ENCODE measurements around the gene GSE1. TPM values are rescaled to one million over a fixed set of nuclear protein-coding genes. Genes with fewer than 3 reads are reported as not detected.
A peak's percentile ranks its signal among the peaks of the same experiment; 100 is the strongest.

Gene GSE1
- total RNA-seq, 2 donors from 2014 or later = 94.7 to 110 TPM

GRCh38 chr16:85612191-85612800 lies 826 bp upstream of the GSE1 start:
- peak; percentile 31 for ATAC-seq
- intact Hi-C loops (cut with DNase I, micrococcal nuclease) = no loop called here
- DNase-seq = peak; percentile 81 to 89

- intact Hi-C loops (cut with DNase I, micrococcal nuclease) = no loop called here
- DNase-seq (peak in 1 of 2 donors; percentile 76), ATAC-seq (peak; percentile 18)
Measured at GRCh38 chr16:85613604-85614337, 649 bp downstream of the GSE1 start.

GRCh38 chr16:85614338-85615013 lies 1.4 kb downstream of the GSE1 start:
- DNase-seq = no peak
- intact Hi-C loops (cut with DNase I, micrococcal nuclease) = no loop called here
- no peak for ATAC-seq

- peak; percentile 46 for ATAC-seq
- peak; percentile 84 to 90 for DNase-seq
- intact Hi-C loops (cut with DNase I, micrococcal nuclease) = no loop called here
Measured at GRCh38 chr16:85615014-85615851, 2.1 kb downstream of the GSE1 start.

- intact Hi-C loops (cut with DNase I, micrococcal nuclease) = no loop called here
- ATAC-seq (no peak), DNase-seq (peak; percentile 83 to 86)
Measured at GRCh38 chr16:85615852-85616606, 2.9 kb downstream of the GSE1 start.

- ATAC-seq (no peak), DNase-seq (peak in 1 of 2 donors; percentile 55)
- intact Hi-C loops (cut with DNase I, micrococcal nuclease) = no loop called here
Measured at GRCh38 chr16:85616607-85617321, 3.6 kb downstream of the GSE1 start.

DNA sequence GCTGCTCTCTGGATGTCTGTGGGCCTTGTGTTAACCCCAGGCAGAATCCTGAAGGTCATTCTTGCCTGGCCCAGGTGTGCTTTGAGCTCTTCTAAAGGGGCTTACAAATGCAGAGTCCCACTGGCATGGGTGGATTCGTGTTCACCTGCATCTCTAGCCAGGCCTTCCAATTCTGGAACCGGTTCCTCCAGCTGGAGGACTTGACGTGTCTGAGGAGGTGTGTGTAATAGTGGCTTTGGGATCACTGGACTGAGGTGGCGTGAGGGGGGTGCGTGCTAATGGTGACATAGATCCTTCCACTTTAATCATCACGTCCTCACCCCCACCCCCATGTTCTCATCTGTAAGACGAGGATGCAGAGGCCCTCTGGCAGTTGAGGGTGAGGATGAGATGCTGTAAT lies 4.8 kb downstream of the GSE1 start:
- DNase-seq (no peak), ATAC-seq (no peak)
- intact Hi-C loops (cut with DNase I, micrococcal nuclease) = no loop called here

DNA sequence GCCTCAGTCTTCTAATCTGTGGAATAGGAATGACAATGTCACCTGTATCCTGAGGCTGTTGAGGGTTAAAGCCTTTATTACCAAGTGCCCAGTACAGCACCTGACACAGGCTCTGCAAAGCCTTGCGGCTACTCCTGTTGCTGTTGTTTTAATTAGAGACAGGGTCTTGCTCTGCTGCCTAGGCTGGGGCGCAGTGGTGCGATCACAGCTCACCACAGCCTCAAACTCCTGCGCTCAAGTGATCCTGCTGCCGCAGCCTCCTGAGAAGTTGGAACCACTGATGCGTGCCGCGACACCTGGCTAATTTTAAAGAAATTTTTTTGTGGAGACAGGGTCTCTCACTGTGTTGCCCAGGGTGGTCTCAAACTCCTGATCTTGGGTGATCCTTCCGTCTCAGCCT lies 5.4 kb downstream of the GSE1 start:
- no peak for DNase-seq
- intact Hi-C loops (cut with DNase I, micrococcal nuclease) = no loop called here
- no peak for ATAC-seq

- intact Hi-C loops (cut with DNase I, micrococcal nuclease) = no loop called here
- ATAC-seq = no peak
- DNase-seq = no peak
Measured at GRCh38 chr16:85619101-85619891, 6.2 kb downstream of the GSE1 start.

GRCh38 chr16:85620374-85620773 lies 7.3 kb downstream of the GSE1 start:
- no peak for ATAC-seq
- intact Hi-C loops (cut with DNase I, micrococcal nuclease) = no loop called here
- DNase-seq = no peak

DNA sequence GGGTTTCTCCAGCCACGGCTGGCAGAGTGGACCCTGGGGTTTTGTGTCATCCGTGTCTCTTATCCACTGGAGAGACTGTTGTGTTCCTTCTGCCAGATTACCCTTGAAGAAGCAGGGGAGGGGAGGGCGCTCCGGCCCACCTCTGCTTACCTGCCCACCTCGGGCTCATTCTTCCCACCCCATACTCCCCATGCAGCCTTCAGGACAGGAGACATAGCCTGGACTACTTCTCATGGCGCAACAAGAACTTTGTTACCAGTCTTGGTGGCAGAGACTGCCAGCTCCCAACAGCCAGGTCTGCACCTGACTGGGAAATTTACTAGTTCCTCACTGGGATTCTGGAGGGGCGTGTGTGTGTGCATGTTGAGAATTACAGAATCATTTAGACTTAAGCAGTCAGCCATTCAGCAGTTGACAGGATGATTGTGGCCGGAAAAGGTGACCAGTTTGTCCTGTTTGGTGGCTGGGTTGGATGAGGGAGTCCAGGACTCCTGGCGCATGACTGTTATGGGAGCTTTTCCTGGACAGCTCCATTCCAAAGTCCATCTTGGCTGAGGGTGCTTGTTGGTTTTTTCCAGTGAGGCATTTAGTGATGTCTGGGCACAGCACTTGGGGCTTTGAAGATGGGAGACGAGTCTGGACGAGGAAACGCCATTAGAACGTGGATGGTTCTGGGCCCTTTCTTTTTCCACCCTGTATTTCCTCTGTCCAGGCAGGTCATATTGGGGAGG lies 8.7 kb downstream of the GSE1 start:
- ATAC-seq (peak; percentile 86), DNase-seq (peak; percentile 58 to 76)
- intact Hi-C loops (cut with DNase I, micrococcal nuclease) = no loop called here

- intact Hi-C loops (cut with DNase I, micrococcal nuclease) = no loop called here
- DNase-seq (no peak), ATAC-seq (no peak)
Measured at GRCh38 chr16:85622683-85623082, 9.6 kb downstream of the GSE1 start.

DNA sequence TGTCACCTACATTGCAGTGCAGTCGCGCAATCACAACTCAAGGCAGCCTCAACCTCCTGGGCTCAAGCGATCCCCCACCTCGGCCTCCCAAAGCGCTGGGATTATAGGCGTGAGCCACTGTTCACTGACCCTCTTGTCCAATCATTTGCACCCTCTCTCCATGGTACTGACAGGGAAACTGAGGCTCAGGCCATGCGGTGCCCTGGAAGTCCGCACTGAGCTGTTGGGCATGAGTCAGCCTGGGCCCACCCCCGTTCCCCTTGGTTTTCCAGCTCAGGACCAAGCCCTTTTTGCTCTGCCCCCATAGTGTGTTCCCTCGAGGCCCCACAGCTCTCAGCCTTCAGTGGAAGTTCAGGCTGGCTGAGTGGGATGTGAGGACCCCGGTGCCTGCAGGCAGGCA lies 10.1 kb downstream of the GSE1 start:
- DNase-seq (no peak), ATAC-seq (no peak)
- intact Hi-C loops (cut with DNase I, micrococcal nuclease) = no loop called here

DNA sequence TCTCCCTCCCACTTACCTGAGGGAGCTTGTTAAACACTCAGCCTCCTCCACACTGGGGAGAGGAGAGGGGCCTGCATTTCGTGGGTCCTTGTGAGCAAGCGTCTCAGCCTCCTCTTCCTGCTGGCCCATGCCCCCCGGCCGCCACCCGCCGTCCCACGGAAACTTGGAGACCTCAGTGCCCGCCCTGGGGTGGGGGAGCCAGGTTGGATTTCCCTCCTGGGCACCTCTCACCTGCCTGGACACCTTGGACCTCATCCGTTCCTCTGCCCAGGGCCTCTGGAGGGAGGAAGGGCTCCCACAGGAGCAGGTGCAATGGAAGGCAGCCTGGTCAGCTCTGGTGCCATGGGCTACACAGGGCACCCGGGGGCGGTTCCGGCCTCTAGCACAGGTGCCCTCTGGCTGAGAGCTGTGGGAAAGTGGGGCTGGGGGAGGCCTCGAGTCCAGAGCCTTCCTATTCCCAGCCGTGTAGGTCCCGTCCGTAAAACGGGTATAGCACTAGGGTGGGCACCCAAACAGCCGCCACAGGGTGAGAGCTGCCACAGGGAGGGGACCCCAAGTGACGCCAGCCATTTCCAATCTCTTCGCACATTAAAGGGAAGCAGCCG lies 11.0 kb downstream of the GSE1 start:
- ATAC-seq (no peak), DNase-seq (no peak)
- intact Hi-C loops (cut with DNase I, micrococcal nuclease) = no loop called here

DNA sequence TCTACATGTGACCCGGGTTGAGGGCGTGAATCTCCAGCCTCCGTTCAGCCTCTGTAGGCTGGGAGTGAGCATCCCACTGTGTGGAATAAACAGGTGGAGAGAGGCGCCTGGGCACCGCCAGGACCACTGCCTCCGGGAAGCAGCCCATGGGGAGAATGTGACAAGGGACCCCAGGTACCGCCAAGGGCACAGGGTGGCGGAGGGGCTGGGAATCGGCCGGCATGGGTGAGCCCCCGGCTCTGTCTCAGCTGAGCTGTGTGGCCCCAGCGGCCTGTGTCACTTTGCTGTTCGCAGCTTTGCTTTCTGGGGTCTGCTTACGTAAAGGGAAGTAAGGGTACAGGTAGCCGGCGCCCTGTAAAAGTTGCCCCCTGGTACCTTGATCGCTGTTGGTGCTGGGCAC lies 11.5 kb downstream of the GSE1 start:
- no peak for DNase-seq
- intact Hi-C loops (cut with DNase I, micrococcal nuclease) = no loop called here
- no peak for ATAC-seq

GRCh38 chr16:85625053-85625452 lies 11.9 kb downstream of the GSE1 start:
- ATAC-seq (peak; percentile 20), DNase-seq (no peak)
- intact Hi-C loops (cut with DNase I, micrococcal nuclease) = no loop called here
